IPS DF 4.7 (cell line): ENCODE measurements around the gene PICK1.
"Not testable (repeated sequence)": the region's sequence is repeated elsewhere in the genome, so short reads cannot be mapped to it uniquely, and the experiment has no call there.

Experiments
- DNase-seq: peaks from one replicate; pipeline ENCODE4 v3.0.0-alpha.2; 2013; ENCODE audit warnings: low spot score; ENCODE audit errors: extremely low read depth

PICK1 gene

GRCh38 chr22:38114484-38115398, 57.5 kb downstream of the PICK1 start:
- no peak for DNase-seq

GRCh38 chr22:38115423-38116205, 58.4 kb downstream of the PICK1 start:
- no peak for DNase-seq

GRCh38 chr22:38117556-38117955, 60.4 kb downstream of the PICK1 start:
- not testable (repeated sequence) for DNase-seq

- no peak for DNase-seq
Observed at GRCh38 chr22:38118182-38118581, 61.0 kb downstream of the PICK1 start.

- not testable (repeated sequence) for DNase-seq
Observed at GRCh38 chr22:38118747-38119146, 61.5 kb downstream of the PICK1 start.

GRCh38 chr22:38120359-38121110, 63.3 kb downstream of the PICK1 start:
- no peak for DNase-seq

GRCh38 chr22:38122616-38123015, 65.4 kb downstream of the PICK1 start:
- no peak for DNase-seq

- no peak for DNase-seq
Observed at GRCh38 chr22:38124236-38124974, 67.2 kb downstream of the PICK1 start.

- DNase-seq = no peak
Observed at GRCh38 chr22:38125038-38125610, 67.9 kb downstream of the PICK1 start.
